OCI-LY1 (cell line): ENCODE measurements around the gene P2RY6.

ENCODE experiments used
- H2AFZ ChIP-seq: fragments of 200-600 bp; sonication (generic), shearing (Covaris generic); 2 replicates; pipeline ENCODE4 v1.6.0; 2014; ENCODE audit warnings: antibody characterized with exemption, mild to moderate bottlenecking, low read length
- H3F3A ChIP-seq: fragments of 200-600 bp; sonication (generic), shearing (Covaris generic); 2 replicates; pipeline ENCODE4 v1.6.0; 2014; ENCODE audit warnings: mild to moderate bottlenecking, antibody characterized with exemption, low read length, moderate library complexity; ENCODE audit not compliant: insufficient read depth
- H3K27ac ChIP-seq: fragments of 200-600 bp; sonication (generic); 2 replicates; pipeline ENCODE4 v1.5.1; 2014; ENCODE audit warnings: low read length, mixed run types, mild to moderate bottlenecking, low read depth; ENCODE audit not compliant: poor library complexity, severe bottlenecking
- H3K27me3 ChIP-seq: fragments of 200-600 bp; sonication (generic); 2 replicates; pipeline ENCODE4 v1.6.0; 2014; ENCODE audit warnings: antibody characterized with exemption, mild to moderate bottlenecking, low read length, moderate library complexity; ENCODE audit not compliant: insufficient read depth
- H3K36me3 ChIP-seq: fragments of 200-600 bp; sonication (generic); 2 replicates; pipeline ENCODE4 v1.6.1; 2014; ENCODE audit warnings: mild to moderate bottlenecking, antibody characterized with exemption, low read length, moderate library complexity, mixed read lengths; ENCODE audit not compliant: insufficient read depth
- H3K4me1 ChIP-seq: fragments of 200-600 bp; sonication (generic); 2 replicates; pipeline ENCODE4 v1.5.1; 2014; ENCODE audit warnings: mild to moderate bottlenecking, low read length, moderate library complexity; ENCODE audit not compliant: insufficient read depth, severe bottlenecking
- H3K4me2 ChIP-seq: fragments of 200-600 bp; sonication (generic), shearing (Covaris generic); 2 replicates; pipeline ENCODE4 v1.6.1; 2014; ENCODE audit warnings: low read length
- H3K4me3 ChIP-seq: fragments of 200-600 bp; sonication (generic); 2 replicates; pipeline ENCODE4 v1.5.1; 2014; ENCODE audit warnings: low read length, low read depth, mild to moderate bottlenecking, mixed read lengths; ENCODE audit not compliant: poor library complexity, severe bottlenecking
- H3K79me2 ChIP-seq: fragments of 200-600 bp; shearing (Covaris generic); 2 replicates; pipeline ENCODE4 v1.6.1; 2016; ENCODE audit warnings: mixed run types, low read length, mixed read lengths; ENCODE audit not compliant: insufficient read depth
- H3K9ac ChIP-seq: fragments of 200-600 bp; sonication (generic), shearing (Covaris generic); 2 replicates; pipeline ENCODE4 v1.6.1; 2014; ENCODE audit warnings: mild to moderate bottlenecking, low read length, mixed read lengths
- H3K9me2 ChIP-seq: fragments of 200-600 bp; sonication (generic), shearing (Covaris generic); 2 replicates; pipeline ENCODE4 v1.6.1; 2014; ENCODE audit warnings: low read depth, mild to moderate bottlenecking, low read length, mixed read lengths
- H3K9me3 ChIP-seq: fragments of 200-600 bp; shearing (Covaris generic); 2 replicates; pipeline ENCODE4 v1.6.1; 2014; ENCODE audit warnings: low read length, mixed read lengths
- H4K20me1 ChIP-seq: fragments of 200-600 bp; sonication (generic), shearing (Covaris generic); 2 replicates; pipeline ENCODE4 v1.6.0; 2016; ENCODE audit warnings: mild to moderate bottlenecking, low read length; ENCODE audit not compliant: insufficient read depth
- CTCF ChIP-seq: fragments of 200-600 bp; sonication (generic), shearing (Covaris generic); IDR thresholded peaks from 2 replicates; pipeline ENCODE4 v1.5.1; 2017; ENCODE audit warnings: mild to moderate bottlenecking, antibody characterized with exemption, low read length, moderate library complexity, mixed read lengths
- EZH2 ChIP-seq: fragments of 200-600 bp; sonication (generic), shearing (Covaris generic); IDR thresholded peaks from 2 replicates; pipeline ENCODE4 v1.8.0; 2017; ENCODE audit warnings: borderline replicate concordance, mixed run types, mild to moderate bottlenecking, antibody characterized with exemption, low read length, moderate library complexity, mixed read lengths

The P2RY6 gene

GRCh38 chr11:73285721-73286120, 13.6 kb downstream of the P2RY6 start:
- no peaks in the 10 kb centered on the region for H3F3A ChIP-seq
- H3K27ac ChIP-seq = no peak overlapping the region
- no peak overlapping the region for H3K4me3 ChIP-seq
- no peaks in the 10 kb centered on the region for H3K27me3 ChIP-seq
- H2AFZ ChIP-seq = no peak overlapping the region
- no peaks in the 10 kb centered on the region for H3K79me2 ChIP-seq
- H3K9me2 ChIP-seq = no peaks in the 10 kb centered on the region
- H3K9ac ChIP-seq = no peak overlapping the region
- peaks cover 4% of the 10 kb centered on the region for H3K4me1 ChIP-seq
- no peak overlapping the region for H3K4me2 ChIP-seq
- no peaks in the 10 kb centered on the region for H3K9me3 ChIP-seq
- TF ChIP-seq EZH2 (no peak), CTCF (no peak)
- H4K20me1 ChIP-seq = no peaks in the 10 kb centered on the region
- no peaks in the 10 kb centered on the region for H3K36me3 ChIP-seq

- Histone ChIP-seq H3K9me3 (no peaks in the 10 kb centered on the region), H2AFZ (no peak overlapping the region), H4K20me1 (no peaks in the 10 kb centered on the region), H3F3A (no peaks in the 10 kb centered on the region), H3K9me2 (no peaks in the 10 kb centered on the region), H3K27me3 (no peaks in the 10 kb centered on the region), H3K27ac (no peak overlapping the region), H3K4me3 (no peak overlapping the region), H3K79me2 (no peaks in the 10 kb centered on the region), H3K9ac (no peak overlapping the region), H3K4me2 (no peak overlapping the region), H3K36me3 (no peaks in the 10 kb centered on the region), H3K4me1 (peaks cover 4% of the 10 kb centered on the region)
- no peak for TF ChIP-seq EZH2
- no peak for TF ChIP-seq CTCF
Observed at GRCh38 chr11:73286240-73286810, 14.2 kb downstream of the P2RY6 start.

- Histone ChIP-seq H3K9ac (no peak overlapping the region), H3K79me2 (no peaks in the 10 kb centered on the region), H2AFZ (no peak overlapping the region), H3F3A (no peaks in the 10 kb centered on the region), H3K4me1 (peaks cover 4% of the 10 kb centered on the region), H3K4me2 (no peak overlapping the region), H3K4me3 (no peak overlapping the region), H3K9me2 (no peaks in the 10 kb centered on the region), H3K27ac (no peak overlapping the region), H3K36me3 (no peaks in the 10 kb centered on the region), H3K9me3 (no peaks in the 10 kb centered on the region), H4K20me1 (no peaks in the 10 kb centered on the region), H3K27me3 (0 out of 2 replicates have a peak, but pooled peaks cover 4% of the 10 kb centered on the region)
- TF ChIP-seq CTCF = no peak
- no peak for TF ChIP-seq EZH2
Observed at GRCh38 chr11:73287400-73288101, 15.4 kb downstream of the P2RY6 start.
